Keratinocyte (primary cell): Measurements from ENCODE around the gene NIPAL4.

ENCODE experiments used
- CTCF ChIP-seq, 3 experiments: IDR thresholded peaks in 1 of 3; conservative IDR thresholded peaks in 1 of 3; optimal IDR thresholded peaks in 1 of 3; 2 replicates in 2 of 3; 3 replicates in 1 of 3; pipeline versions ENCODE3 to v1.5.1; 2011; ENCODE audit warnings: low read length in 3 of 3, mild to moderate bottlenecking in 3 of 3, moderate library complexity in 2 of 3, control low read depth in 1 of 3, inconsistent platforms in 1 of 3; ENCODE audit not compliant: insufficient read depth in 2 of 3; ENCODE audit errors: extremely low read depth in 1 of 3
- EZH2 ChIP-seq: IDR thresholded peaks from one replicate; pipeline ENCODE4 v1.6.1; 2012; ENCODE audit warnings: inconsistent platforms, mild to moderate bottlenecking, low read length, moderate library complexity

- TF ChIP-seq CTCF (optimal IDR thresholded peaks at IDR 0.05 in 1 of 3, IDR thresholded peaks at IDR 0.05 in 1 of 3, conservative IDR thresholded peaks at IDR 0.05 in 1 of 3; ENCODE audit: extremely low read depth in 1 of 3, insufficient read depth in 2 of 3, low read length in 3 of 3) (no peak), EZH2 (no peak)
Observed at GRCh38 chr5:157458835-157459234, 1.2 kb upstream of the NIPAL4 start.
